ENCODE results near the gene CYTIP. TPM values are rescaled to one million over a fixed set of nuclear protein-coding genes. Genes with fewer than 3 reads are reported as not detected.

CYTIP gene
- total and polyA plus RNA-seq, 4 donors = 1.6 to 5.5 (median 2.1) TPM

GRCh38 chr2:157377861-157378260 is 66.0 kb downstream of the CYTIP start:
- Histone ChIP-seq H3K9me3 (ENCODE audit: control insufficient read depth in 4 of 4, low read length in 3 of 4) (peaks cover 5 to 11% (median 7%) of the 10 kb centered on the region in 4 donors), H3K27me3 (ENCODE audit: control insufficient read depth in 4 of 4, insufficient read depth in 4 of 4, low read length in 3 of 4) (no peaks in the 10 kb centered on the region), H3K9ac (ENCODE audit: low read depth in 1 of 2, low read length in 2 of 2) (no peak overlapping the region), H3K36me3 (ENCODE audit: control insufficient read depth in 4 of 4, insufficient read depth in 3 of 4, low read depth in 1 of 4, low read length in 3 of 4) (no peaks in the 10 kb centered on the region), H3K4me3 (ENCODE audit: low read depth in 1 of 3, low read length in 3 of 3) (no peak overlapping the region), H3K27ac (ENCODE audit: low read depth in 1 of 2, low read length in 2 of 2) (no peak overlapping the region), H3K4me1 (ENCODE audit: control insufficient read depth in 4 of 4, insufficient read depth in 4 of 4, low read length in 3 of 4) (no peaks in the 10 kb centered on the region)
- DNase-seq (ENCODE audit: low spot score) = no peak
- no peak for TF ChIP-seq MAX (IDR thresholded peaks at IDR 0.05)
- TF ChIP-seq RXRA (IDR thresholded peaks at IDR 0.05) = no peak
- no peak for TF ChIP-seq ZBTB33 (IDR thresholded peaks at IDR 0.05)
- no peak for TF ChIP-seq YY1 (IDR thresholded peaks at IDR 0.05)
- 93% methylated on average over 2 of the region's 2 CpGs for WGBS

DNA sequence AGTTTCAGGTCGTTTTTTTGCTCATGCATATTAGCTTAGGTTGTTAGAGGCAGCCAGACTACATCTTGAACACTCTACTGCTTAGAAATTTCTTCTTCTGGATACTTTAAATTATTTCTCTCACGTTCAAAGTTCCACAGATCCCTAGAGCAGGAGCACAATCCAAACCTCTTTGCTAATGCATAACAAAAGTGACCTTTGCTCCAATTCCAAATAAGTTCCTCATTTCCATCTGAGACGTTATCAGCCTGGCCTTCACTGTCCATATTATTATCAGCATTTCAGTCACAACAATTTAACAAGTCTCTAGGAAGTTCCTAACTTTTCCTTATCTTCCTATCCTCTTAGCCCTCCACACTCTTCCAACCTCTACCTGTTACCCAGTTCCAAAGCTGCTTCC is 67.8 kb downstream of the CYTIP start:
- TF ChIP-seq, protein P1, sequence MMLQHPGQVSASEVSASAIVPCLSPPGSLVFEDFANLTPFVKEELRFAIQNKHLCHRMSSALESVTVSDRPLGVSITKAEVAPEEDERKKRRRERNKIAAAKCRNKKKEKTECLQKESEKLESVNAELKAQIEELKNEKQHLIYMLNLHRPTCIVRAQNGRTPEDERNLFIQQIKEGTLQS (IDR thresholded peaks at IDR 0.05) = no peak
- TF ChIP-seq, protein P2, sequence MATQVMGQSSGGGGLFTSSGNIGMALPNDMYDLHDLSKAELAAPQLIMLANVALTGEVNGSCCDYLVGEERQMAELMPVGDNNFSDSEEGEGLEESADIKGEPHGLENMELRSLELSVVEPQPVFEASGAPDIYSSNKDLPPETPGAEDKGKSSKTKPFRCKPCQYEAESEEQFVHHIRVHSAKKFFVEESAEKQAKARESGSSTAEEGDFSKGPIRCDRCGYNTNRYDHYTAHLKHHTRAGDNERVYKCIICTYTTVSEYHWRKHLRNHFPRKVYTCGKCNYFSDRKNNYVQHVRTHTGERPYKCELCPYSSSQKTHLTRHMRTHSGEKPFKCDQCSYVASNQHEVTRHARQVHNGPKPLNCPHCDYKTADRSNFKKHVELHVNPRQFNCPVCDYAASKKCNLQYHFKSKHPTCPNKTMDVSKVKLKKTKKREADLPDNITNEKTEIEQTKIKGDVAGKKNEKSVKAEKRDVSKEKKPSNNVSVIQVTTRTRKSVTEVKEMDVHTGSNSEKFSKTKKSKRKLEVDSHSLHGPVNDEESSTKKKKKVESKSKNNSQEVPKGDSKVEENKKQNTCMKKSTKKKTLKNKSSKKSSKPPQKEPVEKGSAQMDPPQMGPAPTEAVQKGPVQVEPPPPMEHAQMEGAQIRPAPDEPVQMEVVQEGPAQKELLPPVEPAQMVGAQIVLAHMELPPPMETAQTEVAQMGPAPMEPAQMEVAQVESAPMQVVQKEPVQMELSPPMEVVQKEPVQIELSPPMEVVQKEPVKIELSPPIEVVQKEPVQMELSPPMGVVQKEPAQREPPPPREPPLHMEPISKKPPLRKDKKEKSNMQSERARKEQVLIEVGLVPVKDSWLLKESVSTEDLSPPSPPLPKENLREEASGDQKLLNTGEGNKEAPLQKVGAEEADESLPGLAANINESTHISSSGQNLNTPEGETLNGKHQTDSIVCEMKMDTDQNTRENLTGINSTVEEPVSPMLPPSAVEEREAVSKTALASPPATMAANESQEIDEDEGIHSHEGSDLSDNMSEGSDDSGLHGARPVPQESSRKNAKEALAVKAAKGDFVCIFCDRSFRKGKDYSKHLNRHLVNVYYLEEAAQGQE (IDR thresholded peaks at IDR 0.05) = no peak
- TF ChIP-seq YY1 (IDR thresholded peaks at IDR 0.05) (no peak), NR2F2 (IDR thresholded peaks at IDR 0.05) (no peak), HNF4G (IDR thresholded peaks at IDR 0.05) (no peak), EGR1 (IDR thresholded peaks at IDR 0.05; ENCODE audit: low read depth in 2 of 2) (no peak), JUND (IDR thresholded peaks at IDR 0.05) (no peak), RXRA (IDR thresholded peaks at IDR 0.05) (no peak), SP1 (IDR thresholded peaks at IDR 0.05) (no peak), MAX (IDR thresholded peaks at IDR 0.05) (no peak), FOXA2 (IDR thresholded peaks at IDR 0.05) (no peak), HNF4A (conservative IDR thresholded peaks at IDR 0.05) (no peak), TAF1 (conservative IDR thresholded peaks at IDR 0.05) (no peak), GABPA (IDR thresholded peaks at IDR 0.05 in 1 of 2, conservative IDR thresholded peaks at IDR 0.05 in 1 of 2) (no peak), ZBTB33 (IDR thresholded peaks at IDR 0.05) (no peak), RAD21 (IDR thresholded peaks at IDR 0.05) (no peak)
- TF ChIP-seq, protein P3, sequence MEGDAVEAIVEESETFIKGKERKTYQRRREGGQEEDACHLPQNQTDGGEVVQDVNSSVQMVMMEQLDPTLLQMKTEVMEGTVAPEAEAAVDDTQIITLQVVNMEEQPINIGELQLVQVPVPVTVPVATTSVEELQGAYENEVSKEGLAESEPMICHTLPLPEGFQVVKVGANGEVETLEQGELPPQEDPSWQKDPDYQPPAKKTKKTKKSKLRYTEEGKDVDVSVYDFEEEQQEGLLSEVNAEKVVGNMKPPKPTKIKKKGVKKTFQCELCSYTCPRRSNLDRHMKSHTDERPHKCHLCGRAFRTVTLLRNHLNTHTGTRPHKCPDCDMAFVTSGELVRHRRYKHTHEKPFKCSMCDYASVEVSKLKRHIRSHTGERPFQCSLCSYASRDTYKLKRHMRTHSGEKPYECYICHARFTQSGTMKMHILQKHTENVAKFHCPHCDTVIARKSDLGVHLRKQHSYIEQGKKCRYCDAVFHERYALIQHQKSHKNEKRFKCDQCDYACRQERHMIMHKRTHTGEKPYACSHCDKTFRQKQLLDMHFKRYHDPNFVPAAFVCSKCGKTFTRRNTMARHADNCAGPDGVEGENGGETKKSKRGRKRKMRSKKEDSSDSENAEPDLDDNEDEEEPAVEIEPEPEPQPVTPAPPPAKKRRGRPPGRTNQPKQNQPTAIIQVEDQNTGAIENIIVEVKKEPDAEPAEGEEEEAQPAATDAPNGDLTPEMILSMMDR (IDR thresholded peaks at IDR 0.05; ENCODE audit: low read depth, low read length, missing input control) = no peak
- H3K36me3 ChIP-seq (ENCODE audit: control insufficient read depth in 4 of 4, insufficient read depth in 3 of 4, low read depth in 1 of 4, low read length in 3 of 4) = no peaks in the 10 kb centered on the region
- peaks cover 5 to 11% (median 7%) of the 10 kb centered on the region in 4 donors for H3K9me3 ChIP-seq (ENCODE audit: control insufficient read depth in 4 of 4, low read length in 3 of 4)
- H3K9ac ChIP-seq (ENCODE audit: low read depth in 1 of 2, low read length in 2 of 2) = no peak overlapping the region
- no peak overlapping the region for H3K27ac ChIP-seq (ENCODE audit: low read depth in 1 of 2, low read length in 2 of 2)
- 32% methylated on average over 3 of the region's 3 CpGs for WGBS
- H3K27me3 ChIP-seq (ENCODE audit: control insufficient read depth in 4 of 4, insufficient read depth in 4 of 4, low read length in 3 of 4) = no peaks in the 10 kb centered on the region
- no peak overlapping the region for H3K4me3 ChIP-seq (ENCODE audit: low read depth in 1 of 3, low read length in 3 of 3)
- no peak for DNase-seq (ENCODE audit: low spot score)
- H3K4me1 ChIP-seq (ENCODE audit: control insufficient read depth in 4 of 4, insufficient read depth in 4 of 4, low read length in 3 of 4) = no peaks in the 10 kb centered on the region

Data from liver (tissue), 9 donors.